Measurements from ENCODE around the gene CACNA1H.
"Not testable (repeated sequence)": the region's sequence is repeated elsewhere in the genome, so short reads cannot be mapped to it uniquely, and the experiment has no call there.

CACNA1H gene

GRCh38 chr16:1262846-1263221, 109.9 kb downstream of the CACNA1H start:
- TF ChIP-seq CTCF (conservative IDR thresholded peaks at IDR 0.05; ENCODE audit: low read depth, low read length) = no peak
- H3K4me3 ChIP-seq (ENCODE audit: low read length) = no peak overlapping the region
- DNase-seq (ENCODE audit: low read depth) = no peak

GRCh38 chr16:1263591-1264344, 110.9 kb downstream of the CACNA1H start:
- no peak overlapping the region for H3K4me3 ChIP-seq (ENCODE audit: low read length)
- no peak for TF ChIP-seq CTCF (conservative IDR thresholded peaks at IDR 0.05; ENCODE audit: low read depth, low read length)
- DNase-seq (ENCODE audit: low read depth) = no peak

- no peak overlapping the region for H3K4me3 ChIP-seq (ENCODE audit: low read length)
- no peak for DNase-seq (ENCODE audit: low read depth)
- no peak for TF ChIP-seq CTCF (conservative IDR thresholded peaks at IDR 0.05; ENCODE audit: low read depth, low read length)
These were observed 111.6 kb downstream of the CACNA1H start for GRCh38 chr16:1264345-1265089.

- no peak for DNase-seq (ENCODE audit: low read depth)
These were observed 112.3 kb downstream of the CACNA1H start for GRCh38 chr16:1265090-1265630.

GRCh38 chr16:1265826-1266225, 112.9 kb downstream of the CACNA1H start:
- DNase-seq (ENCODE audit: low read depth) = no peak

More at GRCh38 chr16:1265090-1265630, 112.3 kb downstream of the CACNA1H start:
- no peak overlapping the region for H3K4me3 ChIP-seq (ENCODE audit: low read length)
- TF ChIP-seq CTCF (conservative IDR thresholded peaks at IDR 0.05; ENCODE audit: low read depth, low read length) = no peak

GRCh38 chr16:1269418-1269817, 116.5 kb downstream of the CACNA1H start:
- H3K4me3 ChIP-seq (ENCODE audit: low read length); DNase-seq (ENCODE audit: low read depth): not testable (repeated sequence)

More at GRCh38 chr16:1265826-1266225, 112.9 kb downstream of the CACNA1H start:
- H3K4me3 ChIP-seq (ENCODE audit: low read length) = no peak overlapping the region
- TF ChIP-seq CTCF (conservative IDR thresholded peaks at IDR 0.05; ENCODE audit: low read depth, low read length) = no peak

- no peak overlapping the region for H3K4me3 ChIP-seq (ENCODE audit: low read length)
- DNase-seq (ENCODE audit: low read depth) = no peak
- TF ChIP-seq CTCF (conservative IDR thresholded peaks at IDR 0.05; ENCODE audit: low read depth, low read length) = no peak
These were observed 118.4 kb downstream of the CACNA1H start for GRCh38 chr16:1271380-1271723.
